DMS114 treated with DMSO at 0.1 percent for 48 hours (cell line): Measurements from ENCODE around the gene RBFOX2.
"Not testable (repeated sequence)": the region's sequence is repeated elsewhere in the genome, so short reads cannot be mapped to it uniquely, and the experiment has no call there.

ENCODE experiments used
- DNase-seq: peaks from one replicate; lab custom pipeline; 2025; ENCODE audit not compliant: unreplicated experiment; lab: John Stamatoyannopoulos, UW

RBFOX2 gene

DNA sequence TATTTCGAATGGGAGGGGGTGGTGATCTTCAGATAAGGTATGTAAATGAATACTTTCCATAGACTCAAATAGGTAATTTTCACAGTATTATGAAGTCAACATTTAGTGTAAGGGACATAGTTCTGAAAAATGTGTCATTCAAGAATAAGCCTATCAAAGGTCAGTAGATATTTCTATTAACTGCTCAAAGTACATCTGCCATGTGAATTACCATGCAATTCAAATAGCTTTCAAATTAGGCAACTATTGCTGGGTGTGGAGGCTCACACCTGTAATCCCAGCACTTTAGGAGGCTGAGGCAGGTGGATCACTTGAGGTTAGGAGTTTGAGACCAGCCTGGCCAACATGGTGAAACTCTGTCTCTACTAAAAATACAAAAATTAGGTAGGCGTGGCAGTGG, 236.8 kb downstream of the RBFOX2 start:
- DNase-seq, result not testable (repeated sequence)

DNA sequence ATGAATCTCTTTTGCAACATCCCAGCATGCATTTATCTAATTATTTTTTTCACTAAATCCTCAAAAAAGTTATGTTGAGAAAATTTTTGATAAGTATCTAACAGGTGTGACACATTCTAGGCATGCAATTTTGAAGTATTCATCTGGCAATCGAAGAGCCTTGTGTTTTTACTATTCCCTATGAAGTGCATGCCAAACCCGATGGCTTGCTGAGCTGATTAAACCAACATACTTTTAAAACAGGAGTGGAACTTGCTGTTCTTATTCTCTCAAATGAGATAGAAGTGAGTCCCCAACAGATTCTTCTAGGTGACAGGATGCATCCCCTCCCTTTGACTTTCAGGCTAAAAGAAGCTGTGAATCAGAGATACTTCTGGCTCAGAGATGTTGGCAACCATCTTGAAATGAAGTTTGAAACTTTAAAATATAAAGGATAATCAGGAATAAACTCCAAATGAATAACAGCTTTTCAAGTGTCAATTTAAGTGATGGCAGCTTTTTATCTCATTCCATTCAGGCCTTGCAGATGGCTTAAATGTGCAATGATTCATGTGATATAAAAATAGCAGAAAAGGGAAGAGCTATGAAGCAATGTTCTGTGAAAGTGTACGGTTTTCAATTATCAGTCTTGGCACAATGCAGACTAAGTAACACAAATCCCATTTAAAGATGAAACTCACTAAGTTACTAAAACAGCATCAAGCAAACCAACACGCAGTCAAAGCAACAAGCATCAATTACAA, 243.3 kb downstream of the RBFOX2 start:
- DNase-seq, result no peak

DNA sequence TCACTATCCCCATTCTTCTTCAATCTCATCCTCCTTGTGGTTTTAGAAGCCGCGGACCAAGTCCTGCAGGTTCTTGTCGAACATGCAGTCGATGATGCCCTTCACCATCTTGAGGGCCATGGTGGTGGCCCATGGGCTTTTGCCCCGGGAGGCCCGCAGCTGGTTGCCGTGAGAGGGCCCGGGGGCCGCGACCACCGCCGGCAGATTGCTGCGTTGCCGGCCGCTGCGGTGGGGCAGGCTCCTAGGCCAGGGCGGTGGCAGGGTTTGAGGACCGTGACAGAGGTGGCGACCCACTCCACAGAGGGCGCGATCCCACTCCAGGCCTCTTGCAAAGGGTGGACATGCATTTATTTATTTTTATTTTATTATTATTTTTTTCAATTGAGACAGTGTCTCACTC, 244.0 kb downstream of the RBFOX2 start:
- no peak for DNase-seq

DNA sequence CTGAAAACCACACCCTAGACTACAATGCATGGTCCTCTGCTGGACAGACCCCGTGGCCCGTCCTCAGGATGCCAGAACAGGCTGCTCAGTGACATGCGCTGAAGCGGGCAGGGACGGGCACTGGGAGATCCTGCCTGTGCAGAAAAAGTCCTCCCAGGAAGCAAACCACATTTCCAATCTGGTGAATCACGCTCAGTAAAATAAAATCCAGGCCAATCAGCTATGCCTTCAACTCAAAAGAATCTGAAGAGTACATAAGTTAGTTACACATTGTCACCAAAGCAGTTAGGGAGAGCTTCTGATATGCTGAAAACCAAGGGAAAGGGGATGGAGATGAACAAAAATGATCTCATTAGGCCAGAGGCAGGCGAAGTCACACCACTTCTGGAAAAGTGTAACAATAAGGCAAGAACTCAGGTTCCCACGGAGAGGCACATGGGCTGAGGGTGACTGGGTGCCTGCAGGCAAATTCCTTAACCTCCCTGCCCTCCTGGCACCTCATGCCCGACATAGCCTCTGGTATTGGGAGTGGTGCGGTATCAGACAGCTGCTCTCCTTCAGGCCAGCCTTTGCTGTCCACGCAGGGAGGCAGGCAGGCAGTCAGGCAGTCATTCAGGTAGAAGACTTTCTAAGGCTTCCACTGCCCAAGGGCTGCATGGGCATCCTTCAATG, 244.5 kb downstream of the RBFOX2 start:
- no peak for DNase-seq

DNA sequence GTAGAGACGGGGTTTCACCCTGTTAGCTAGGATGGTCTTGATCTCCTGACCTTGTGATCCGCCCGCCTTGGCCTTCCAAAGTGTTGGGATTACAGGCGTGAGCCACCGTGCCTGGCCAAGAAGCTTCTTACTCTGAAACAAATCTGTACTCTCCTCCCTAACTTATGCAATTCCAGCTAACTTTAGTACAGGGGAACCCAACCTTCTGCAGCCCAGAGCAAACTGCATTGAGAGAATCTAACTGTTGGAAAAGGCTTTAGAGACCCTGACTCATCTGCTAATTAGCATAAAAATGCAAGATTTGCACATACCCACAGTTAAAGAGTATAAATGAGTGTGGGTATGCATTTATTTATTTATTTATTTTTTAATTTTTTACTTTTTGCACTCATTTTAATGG, 246.1 kb downstream of the RBFOX2 start:
- DNase-seq, result no peak

DNA sequence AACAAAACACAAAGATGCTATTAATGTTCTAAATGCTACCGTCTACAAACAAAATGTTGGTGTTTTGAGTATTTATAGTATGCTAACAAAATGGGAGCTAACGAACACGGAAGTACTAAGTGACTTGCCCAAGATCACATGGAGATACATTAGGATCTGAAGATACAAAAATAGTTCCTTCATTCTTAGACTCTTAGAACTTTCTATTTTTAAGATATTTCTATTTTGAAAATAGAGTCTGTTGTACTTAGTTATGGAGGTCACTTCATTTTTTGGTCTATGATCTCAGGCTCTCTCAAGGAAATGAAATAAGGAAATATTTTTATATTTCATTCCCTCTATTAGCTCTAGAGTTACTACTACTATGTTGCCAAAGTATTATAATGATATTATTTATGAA, 246.7 kb downstream of the RBFOX2 start:
- DNase-seq, result no peak

DNA sequence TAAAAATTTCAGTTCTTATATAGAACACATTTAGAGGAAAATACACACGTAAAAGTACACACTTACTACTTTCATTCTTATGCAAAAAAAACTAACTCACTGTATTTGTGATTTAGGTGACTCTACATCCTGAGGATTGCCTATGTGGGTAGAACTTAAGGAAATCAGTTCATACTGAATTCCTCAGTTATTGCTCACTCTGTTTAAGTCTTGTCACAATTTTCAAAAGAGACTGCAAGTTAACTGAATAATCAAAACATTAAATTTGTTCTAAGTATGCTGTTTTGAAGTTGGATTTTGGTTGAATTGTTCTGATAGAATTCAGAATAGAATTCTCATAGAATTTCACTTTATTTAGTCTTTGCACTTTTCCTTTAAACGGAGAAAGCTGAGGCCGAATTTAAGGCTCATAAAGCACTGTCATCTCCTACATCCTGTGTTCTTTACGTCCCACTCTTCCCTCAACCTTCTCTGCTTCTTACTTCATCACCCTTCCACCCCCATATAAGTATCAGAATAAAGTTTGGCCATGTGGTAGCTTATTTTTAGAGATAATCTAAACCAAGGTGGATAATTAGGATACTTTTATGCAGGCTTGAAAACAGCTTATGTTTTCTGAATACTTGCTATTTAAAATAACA, 251.2 kb downstream of the RBFOX2 start:
- no peak for DNase-seq

DNA sequence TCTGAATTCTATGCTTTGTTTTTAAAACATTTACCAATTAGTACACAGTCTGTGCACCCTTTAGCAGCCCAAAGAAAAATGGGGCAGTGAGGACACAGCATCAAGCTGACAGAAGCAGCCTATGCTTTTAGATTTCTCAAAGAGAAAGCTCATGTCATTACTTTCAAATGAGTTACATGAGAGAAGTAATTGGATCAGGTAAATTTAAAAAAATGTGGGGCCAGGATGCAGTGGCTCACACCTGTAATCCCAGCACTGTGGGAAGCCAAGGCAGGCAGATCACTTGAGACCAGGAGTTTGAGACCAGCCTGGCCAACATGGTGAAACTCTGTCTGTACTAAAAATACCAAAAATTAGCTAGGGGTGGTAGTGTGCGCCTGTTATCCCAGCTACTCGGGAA, 253.3 kb downstream of the RBFOX2 start:
- DNase-seq, result no peak

DNA sequence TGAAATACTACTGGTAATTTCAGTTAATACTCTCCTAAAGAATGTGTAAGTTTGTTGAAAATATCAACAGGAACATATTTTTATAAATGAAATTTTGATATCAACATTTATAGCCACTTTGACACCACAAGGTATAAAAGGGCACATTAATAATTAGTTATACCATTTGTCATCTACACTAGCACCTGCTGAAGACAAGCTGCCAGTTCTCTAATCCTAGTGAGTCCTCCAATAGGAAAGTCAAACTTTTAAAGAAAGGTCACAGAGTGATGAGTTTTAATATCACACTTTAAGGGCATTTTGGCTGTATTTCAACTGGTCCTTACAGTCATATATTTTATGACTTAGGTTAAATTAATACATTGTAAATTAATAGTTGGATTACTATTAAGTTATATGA, 258.6 kb downstream of the RBFOX2 start:
- DNase-seq, result no peak

DNA sequence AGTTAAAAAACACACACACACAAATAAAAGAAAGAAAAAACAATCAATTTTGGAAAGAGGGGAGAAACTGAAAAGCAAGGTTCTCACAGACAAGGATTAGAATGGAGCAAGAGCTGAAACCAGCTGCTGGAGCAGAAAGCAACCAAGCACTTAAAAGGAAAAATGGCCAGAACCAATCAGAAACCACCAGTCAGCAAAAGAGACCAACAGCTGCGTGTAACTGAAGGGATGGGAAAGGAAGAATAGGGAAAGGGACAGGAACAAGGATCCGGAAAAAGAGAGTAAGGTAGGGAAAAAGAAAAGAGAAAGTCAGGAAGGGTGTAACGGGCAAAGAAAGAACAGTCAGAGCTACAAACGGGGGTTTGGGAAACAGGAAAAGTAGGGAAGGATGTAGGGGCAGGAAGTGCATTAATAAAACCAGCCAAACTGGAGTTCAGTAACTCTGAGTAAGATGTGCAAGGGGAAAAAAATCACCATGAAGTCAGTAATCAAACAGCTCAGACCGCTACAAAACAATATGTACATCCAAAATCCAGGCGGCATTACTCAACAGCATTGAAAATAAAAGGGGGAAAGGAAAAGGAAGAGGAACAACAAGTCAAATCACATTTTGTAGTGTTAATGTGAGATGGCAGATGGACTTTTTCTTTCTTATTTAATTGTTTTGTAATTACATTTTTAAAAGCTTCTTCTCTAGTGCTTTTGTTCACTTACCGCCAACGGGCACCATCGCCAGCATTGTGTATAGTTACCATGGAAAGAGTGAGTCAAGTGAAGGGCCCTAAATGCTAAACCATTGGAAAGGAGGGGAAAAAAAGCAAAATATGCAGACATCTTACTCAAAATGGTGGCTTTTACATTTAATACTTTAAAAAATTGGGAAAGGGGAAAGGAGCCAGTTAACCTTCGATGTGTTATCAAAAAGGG, 261.7 kb downstream of the RBFOX2 start:
- DNase-seq, result no peak

DNA sequence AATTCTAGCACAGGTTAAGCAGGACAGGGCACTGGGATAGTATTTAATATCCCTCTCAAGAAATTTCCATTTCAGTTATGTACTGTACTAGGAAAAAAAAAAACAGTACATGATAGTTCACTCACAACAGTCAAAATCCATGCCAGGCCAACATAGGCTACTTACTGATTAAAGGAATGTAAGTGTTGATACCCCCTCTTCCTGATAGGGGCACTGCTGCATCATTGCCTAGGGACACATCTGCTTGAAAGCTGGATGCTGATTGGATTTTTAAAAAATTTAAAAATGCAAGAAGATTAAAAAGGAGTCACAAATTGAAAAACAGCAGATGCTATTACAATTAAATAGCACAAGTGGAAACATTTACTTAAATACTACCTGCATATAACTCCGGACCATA, 267.6 kb downstream of the RBFOX2 start:
- DNase-seq, result no peak

DNA sequence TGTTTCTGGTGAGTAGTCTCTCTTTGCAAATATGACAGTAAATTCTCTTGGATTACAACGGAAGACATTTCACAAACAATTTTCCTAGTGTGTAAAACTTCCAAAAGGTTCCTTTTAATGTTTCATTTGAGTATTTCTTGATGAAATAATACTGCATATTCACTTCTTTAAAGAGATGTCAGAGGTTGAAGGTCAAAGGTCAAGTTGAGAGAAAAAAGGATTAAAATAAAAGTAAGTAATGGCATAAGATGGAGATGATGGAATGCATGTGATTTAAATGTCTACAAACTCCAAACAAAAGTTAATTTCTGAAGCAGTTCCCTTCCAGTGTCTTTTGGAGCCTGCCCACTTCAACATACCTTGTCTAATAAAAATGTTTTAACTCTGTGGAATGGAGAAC, 270.2 kb downstream of the RBFOX2 start:
- no peak for DNase-seq

DNA sequence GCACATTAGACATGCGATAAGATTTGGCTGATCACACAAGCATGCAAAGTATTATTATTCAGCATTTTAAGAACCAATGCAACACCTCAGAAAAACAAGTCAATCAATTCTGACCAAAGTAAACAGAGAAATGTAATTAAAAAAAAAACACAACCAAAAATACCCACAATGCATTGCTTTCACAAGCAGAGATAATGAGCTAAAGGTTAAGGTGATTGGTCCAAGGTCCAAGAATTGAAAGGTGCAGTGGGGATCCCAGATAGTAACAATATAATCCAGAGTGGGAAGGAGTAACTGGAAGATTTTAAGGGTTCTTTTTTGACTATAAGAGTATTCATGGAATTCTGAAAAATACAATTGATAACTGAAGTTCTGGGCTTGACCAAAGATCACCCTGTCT, 271.9 kb downstream of the RBFOX2 start:
- DNase-seq, result no peak

DNA sequence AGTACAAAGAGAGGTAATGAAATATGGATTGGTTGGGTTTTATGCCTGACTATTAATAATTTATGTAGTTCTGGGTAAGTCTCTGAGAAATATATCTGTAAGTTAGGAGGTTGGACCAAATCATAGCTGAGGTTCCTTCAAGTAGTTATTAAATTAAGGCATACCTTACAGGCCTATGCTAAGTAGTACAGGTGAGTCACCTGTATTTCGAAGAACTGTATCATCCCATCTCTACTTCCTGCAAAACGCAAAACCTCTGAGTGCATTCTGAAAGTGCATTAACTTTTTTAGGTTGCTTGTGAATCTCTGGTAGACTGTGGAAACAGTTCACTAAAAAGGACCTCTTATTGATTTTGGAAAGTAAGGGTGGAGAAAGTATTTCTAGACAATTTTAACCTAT, 273.9 kb downstream of the RBFOX2 start:
- no peak for DNase-seq

DNA sequence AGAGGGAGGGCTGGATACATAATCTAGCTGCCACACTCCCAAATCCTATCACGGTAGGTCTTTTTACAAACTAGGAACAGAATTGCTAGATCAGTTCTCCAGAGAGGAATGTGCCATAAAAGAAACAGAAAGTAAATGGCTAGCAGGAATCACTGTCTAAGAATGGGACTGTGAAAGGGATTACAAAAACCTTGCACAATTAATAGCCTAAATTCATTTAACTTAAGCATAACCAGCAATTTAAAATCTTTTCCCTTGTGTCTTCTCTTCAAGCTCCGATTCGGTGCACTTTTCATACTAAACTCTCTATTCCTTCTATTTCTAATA, 275.8 kb downstream of the RBFOX2 start:
- DNase-seq, result no peak

DNA sequence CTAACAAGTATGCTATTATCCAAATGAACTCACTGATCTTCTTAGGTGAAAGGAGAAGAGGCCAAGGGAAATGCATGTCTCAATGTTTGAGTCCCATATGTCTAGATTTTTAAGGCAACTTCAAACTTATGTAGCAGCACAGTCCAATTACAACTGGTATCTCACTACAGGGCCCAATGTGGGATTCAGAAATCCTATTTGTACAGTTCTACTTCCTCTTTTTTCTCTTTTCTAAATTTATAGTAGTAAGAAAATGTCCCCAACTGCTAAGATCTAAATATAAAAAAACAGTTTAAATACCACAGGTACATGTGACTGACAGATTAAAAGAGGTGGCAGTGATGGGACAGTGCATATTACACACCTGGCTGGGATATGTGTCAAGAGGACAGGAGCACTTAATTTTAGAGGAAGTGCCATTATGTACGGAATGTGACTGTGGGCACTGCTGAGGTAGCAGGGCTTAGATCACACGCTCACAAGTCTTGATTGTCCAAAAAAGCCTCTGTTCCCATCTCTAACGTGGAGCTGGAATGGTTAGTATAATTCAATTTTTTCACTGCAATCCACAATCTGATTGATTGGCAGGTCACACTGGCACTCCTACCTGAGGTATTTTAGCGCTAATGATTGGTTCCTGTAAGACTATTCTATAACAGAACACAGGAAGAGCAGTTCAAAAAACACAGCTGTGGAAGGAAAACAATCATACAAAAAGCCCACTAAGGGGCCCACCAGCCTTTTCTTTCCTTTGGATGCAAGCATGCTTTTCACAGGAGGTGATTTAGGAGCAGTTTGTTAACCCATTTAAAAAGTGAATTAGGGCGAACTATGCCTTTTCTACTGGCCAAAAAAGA, 276.4 kb downstream of the RBFOX2 start:
- no peak for DNase-seq

DNA sequence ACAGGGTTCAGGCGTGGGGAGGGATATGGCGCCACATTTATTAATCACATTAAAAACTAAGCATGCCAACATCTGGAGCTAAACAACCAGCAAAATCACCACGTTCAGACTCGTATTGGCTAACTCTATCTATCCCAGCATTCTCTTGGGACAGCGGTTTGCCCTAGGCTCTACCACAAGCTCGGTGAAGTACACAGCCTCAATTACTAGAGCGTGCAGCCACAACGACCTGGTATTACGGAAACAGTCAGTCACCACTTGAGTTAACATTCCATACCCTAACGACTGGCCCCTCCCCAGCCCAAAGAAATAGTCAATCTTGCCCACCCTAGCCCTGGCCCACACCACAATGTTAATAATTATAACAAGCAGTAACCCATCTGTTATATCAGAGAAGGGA, 278.8 kb downstream of the RBFOX2 start:
- DNase-seq, result no peak

DNA sequence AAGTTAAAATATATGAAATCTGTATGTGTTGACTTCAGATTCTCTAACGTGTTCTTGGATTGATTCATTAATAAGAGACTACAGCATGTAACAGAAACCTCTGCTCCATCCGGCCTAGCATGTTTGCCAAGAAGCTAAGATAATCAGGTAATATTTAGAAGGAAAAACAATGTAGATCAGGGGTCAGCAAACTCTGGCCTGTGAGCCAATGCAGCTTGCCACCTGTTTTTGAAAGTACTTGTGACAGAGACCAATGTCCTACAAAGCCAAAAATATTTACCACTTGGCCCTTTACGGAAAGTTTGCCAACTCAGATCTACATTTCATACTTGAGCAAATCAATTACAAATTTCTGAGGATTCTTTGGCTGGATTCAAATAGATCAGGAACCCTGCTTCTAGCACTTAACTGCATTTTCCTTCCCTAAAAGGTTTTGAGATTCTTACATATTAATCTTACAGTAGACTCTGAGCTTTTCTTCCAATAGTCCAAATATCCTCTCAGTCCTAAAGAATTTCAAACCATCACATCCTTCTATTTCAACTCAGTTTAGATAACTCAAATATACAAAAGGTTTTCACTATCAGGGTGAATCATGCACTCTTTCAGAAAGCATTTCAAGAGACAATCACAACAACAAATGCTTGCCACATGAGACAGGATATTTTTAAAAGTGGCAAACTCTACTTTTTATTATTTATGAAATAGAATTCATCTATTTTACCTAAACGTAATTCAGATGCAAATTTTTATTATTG, 281.5 kb downstream of the RBFOX2 start:
- DNase-seq, result no peak

DNA sequence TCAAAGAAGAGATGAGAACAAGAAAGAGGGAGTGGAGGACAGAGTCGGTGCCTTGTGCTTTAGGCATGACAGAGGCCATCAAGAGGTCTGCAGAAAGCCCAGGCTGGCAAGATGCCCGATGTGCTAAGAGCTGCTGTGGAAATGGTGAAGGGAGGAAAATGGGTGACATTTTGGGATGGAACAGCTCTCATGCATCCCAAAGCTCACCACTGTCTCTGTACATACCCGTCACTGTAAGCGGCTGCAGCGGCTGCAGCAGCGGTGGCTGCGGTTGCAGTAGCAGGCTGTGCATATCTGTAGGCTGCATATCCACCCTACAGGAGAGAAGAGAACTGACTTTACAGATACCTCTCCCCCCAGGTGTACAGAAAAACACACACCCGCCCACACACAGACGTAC, 282.4 kb downstream of the RBFOX2 start:
- no peak for DNase-seq

DNA sequence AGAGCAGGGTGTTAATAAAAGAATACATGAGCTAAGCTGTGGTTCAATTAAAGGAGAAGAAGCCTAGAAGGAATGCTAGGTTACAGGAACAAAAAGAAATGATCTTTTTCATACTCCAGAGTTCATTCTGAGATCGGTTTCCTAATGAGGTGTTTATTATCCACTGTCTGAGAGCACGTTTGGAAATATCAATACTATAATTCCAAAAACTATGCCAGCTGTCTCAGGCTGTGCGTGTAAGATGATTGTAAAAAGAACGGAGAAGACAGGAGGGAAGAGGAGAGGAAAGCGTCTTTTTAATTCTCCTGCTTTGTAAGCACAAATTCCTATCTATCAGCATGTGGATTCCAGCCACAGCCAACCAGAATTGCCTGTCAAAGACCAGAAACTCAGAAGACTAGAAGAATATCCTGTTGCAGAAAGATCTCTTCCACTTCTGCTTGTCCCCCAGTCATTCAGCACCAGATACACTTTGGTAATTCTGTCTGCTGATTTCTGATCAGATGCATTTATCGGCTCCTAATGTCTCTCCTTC, 285.2 kb downstream of the RBFOX2 start:
- DNase-seq, result no peak
